ENCODE data around the gene CXorf65.

DNA sequence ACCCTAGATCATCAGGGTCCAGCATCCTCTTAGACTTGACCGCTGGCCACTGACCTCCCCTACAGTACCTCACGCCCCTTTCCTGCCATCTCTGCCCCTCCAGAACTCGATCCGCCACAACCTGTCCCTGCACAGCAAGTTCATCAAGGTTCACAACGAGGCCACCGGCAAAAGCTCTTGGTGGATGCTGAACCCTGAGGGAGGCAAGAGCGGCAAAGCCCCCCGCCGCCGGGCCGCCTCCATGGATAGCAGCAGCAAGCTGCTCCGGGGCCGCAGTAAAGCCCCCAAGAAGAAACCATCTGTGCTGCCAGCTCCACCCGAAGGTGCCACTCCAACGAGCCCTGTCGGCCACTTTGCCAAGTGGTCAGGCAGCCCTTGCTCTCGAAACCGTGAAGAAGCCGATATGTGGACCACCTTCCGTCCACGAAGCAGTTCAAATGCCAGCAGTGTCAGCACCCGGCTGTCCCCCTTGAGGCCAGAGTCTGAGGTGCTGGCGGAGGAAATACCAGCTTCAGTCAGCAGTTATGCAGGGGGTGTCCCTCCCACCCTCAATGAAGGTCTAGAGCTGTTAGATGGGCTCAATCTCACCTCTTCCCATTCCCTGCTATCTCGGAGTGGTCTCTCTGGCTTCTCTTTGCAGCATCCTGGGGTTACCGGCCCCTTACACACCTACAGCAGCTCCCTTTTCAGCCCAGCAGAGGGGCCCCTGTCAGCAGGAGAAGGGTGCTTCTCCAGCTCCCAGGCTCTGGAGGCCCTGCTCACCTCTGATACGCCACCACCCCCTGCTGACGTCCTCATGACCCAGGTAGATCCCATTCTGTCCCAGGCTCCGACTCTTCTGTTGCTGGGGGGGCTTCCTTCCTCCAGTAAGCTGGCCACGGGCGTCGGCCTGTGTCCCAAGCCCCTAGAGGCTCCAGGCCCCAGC is 5.7 kb downstream of the CXorf65 start:
- TF ChIP-seq, protein P1, sequence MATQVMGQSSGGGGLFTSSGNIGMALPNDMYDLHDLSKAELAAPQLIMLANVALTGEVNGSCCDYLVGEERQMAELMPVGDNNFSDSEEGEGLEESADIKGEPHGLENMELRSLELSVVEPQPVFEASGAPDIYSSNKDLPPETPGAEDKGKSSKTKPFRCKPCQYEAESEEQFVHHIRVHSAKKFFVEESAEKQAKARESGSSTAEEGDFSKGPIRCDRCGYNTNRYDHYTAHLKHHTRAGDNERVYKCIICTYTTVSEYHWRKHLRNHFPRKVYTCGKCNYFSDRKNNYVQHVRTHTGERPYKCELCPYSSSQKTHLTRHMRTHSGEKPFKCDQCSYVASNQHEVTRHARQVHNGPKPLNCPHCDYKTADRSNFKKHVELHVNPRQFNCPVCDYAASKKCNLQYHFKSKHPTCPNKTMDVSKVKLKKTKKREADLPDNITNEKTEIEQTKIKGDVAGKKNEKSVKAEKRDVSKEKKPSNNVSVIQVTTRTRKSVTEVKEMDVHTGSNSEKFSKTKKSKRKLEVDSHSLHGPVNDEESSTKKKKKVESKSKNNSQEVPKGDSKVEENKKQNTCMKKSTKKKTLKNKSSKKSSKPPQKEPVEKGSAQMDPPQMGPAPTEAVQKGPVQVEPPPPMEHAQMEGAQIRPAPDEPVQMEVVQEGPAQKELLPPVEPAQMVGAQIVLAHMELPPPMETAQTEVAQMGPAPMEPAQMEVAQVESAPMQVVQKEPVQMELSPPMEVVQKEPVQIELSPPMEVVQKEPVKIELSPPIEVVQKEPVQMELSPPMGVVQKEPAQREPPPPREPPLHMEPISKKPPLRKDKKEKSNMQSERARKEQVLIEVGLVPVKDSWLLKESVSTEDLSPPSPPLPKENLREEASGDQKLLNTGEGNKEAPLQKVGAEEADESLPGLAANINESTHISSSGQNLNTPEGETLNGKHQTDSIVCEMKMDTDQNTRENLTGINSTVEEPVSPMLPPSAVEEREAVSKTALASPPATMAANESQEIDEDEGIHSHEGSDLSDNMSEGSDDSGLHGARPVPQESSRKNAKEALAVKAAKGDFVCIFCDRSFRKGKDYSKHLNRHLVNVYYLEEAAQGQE (IDR thresholded peaks at IDR 0.05; ENCODE audit: insufficient replicate concordance, low read depth), result no peak
- TF ChIP-seq, protein P2, sequence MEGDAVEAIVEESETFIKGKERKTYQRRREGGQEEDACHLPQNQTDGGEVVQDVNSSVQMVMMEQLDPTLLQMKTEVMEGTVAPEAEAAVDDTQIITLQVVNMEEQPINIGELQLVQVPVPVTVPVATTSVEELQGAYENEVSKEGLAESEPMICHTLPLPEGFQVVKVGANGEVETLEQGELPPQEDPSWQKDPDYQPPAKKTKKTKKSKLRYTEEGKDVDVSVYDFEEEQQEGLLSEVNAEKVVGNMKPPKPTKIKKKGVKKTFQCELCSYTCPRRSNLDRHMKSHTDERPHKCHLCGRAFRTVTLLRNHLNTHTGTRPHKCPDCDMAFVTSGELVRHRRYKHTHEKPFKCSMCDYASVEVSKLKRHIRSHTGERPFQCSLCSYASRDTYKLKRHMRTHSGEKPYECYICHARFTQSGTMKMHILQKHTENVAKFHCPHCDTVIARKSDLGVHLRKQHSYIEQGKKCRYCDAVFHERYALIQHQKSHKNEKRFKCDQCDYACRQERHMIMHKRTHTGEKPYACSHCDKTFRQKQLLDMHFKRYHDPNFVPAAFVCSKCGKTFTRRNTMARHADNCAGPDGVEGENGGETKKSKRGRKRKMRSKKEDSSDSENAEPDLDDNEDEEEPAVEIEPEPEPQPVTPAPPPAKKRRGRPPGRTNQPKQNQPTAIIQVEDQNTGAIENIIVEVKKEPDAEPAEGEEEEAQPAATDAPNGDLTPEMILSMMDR (IDR thresholded peaks at IDR 0.05; ENCODE audit: insufficient read depth, low read length), result no peak

Data from HL-60 (cell line).